ENCODE measurements around the gene FBXO38. TPM values are rescaled to one million over a fixed set of nuclear protein-coding genes. Genes with fewer than 3 reads are reported as not detected.

The FBXO38 gene
- total RNA-seq, 1 donor from 2014 or later: 26.1 TPM

DNA sequence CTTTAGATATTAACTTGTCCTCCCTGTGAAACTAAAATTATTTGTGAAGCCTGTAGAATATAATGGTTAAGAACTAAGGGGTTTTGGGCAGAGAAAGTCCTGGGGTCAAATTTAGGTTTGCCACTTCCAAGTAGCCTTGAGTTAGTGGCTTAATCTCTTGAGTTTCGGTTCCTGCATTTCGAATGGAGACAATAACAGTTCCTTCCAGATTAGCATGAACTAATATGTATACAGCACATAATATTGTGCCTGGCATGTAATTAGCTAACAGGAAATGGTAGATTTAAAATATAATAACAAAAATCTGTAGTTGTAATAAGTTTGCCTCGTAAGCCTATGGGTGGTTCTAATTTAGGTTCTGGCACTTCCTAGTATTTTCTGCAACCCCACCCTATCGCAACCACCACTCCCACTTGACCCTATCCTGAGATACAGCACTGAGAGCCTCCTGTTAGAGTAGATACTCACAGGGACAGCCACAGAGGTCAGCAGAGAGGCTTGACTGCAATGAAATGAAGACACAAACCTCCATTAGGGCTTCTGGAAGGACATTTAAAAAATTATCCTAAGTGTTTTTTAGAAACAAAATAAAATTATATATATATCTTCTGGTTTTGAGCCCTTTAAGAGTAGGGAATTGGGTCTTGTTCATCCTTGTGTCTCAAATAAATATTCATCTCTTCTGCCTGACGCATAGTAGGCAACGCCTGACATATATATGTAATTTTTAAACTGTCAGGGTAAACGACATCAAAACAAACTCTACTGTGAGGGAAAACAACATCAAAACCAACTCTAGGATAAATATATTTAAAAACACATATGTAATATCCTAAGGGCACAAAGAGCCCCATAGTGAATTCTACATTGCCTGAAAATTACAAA lies 39.9 kb upstream of the FBXO38 start:
- no peak overlapping the region for H3K4me3 ChIP-seq (ENCODE audit: low read depth, low read length)
- TF ChIP-seq CTCF (conservative IDR thresholded peaks at IDR 0.05; ENCODE audit: low read depth, low read length): no peak
- DNase-seq (ENCODE audit: low read depth): no peak

GRCh38 chr5:148347706-148348105 lies 36.1 kb upstream of the FBXO38 start:
- DNase-seq (ENCODE audit: low read depth): no peak
- TF ChIP-seq CTCF (conservative IDR thresholded peaks at IDR 0.05; ENCODE audit: low read depth, low read length): no peak
- H3K4me3 ChIP-seq (ENCODE audit: low read depth, low read length): no peak overlapping the region

GRCh38 chr5:148352696-148353095 lies 31.1 kb upstream of the FBXO38 start:
- no peak for TF ChIP-seq CTCF (conservative IDR thresholded peaks at IDR 0.05; ENCODE audit: low read depth, low read length)
- no peak for DNase-seq (ENCODE audit: low read depth)
- no peak overlapping the region for H3K4me3 ChIP-seq (ENCODE audit: low read depth, low read length)

DNA sequence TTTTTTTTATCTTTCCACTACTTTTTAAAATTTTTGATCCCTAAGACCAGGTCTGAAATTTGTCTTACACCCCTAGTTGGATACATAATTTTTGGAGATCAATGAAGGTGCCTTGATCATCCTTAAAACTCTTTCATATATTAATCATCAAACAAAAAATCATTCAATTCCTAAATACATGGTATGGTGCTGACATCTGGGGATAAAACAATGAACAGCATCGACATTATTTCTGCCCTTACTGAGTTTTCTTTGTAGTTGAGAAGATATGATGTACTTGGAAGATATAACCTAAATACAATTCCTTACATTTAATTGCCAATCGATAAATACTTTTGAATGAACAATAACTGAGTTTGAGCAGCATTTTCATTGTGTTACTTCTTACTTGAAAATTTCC lies 30.1 kb upstream of the FBXO38 start:
- TF ChIP-seq CTCF (conservative IDR thresholded peaks at IDR 0.05; ENCODE audit: low read depth, low read length): no peak
- H3K4me3 ChIP-seq (ENCODE audit: low read depth, low read length): no peak overlapping the region
- no peak for DNase-seq (ENCODE audit: low read depth)

DNA sequence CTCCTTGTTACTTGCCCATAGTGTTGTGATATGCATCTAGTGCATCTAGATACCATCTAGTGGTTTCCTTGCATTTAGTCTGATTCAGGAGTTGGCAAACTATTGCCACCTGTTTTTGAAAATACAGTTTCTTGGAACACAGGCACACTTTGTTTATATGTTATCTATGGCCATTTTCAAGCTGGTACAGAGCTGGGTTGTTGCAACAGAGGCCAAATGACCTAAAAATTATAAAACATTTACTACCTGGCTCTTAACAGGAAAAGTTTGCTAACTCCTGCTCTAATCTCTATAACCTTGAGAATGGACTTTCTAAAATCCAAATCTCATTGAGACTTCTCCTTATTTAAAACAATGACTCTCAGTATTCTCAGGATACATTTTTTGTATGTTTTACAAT lies 19.4 kb upstream of the FBXO38 start:
- TF ChIP-seq CTCF (conservative IDR thresholded peaks at IDR 0.05; ENCODE audit: low read depth, low read length): no peak
- no peak overlapping the region for H3K4me3 ChIP-seq (ENCODE audit: low read depth, low read length)
- no peak for DNase-seq (ENCODE audit: low read depth)

DNA sequence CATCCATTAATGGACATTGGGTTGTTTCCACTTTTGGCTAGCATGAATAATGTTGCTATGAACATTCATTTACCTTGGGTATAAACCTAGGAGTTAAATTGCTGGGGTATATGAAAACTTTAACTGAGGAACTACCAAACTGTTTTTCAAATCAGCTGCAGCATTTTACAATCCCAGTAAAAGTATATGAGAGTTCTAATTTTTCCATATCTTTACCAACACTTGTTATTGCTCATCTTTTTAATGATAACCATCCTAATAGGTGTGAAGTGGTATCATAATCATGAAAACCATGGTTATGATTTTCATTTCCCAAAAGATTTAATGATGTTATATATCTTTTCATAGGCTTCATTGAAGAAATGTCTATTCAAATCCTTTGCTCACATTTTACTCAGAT lies 15.5 kb upstream of the FBXO38 start:
- TF ChIP-seq CTCF (conservative IDR thresholded peaks at IDR 0.05; ENCODE audit: low read depth, low read length): no peak
- DNase-seq (ENCODE audit: low read depth): no peak
- H3K4me3 ChIP-seq (ENCODE audit: low read depth, low read length): no peak overlapping the region
